ENCODE results near the gene PITPNC1. TPM values are rescaled to one million over a fixed set of nuclear protein-coding genes. Genes with fewer than 3 reads are reported as not detected.
"Not testable (repeated sequence)": the region's sequence is repeated elsewhere in the genome, so short reads cannot be mapped to it uniquely, and the experiment has no call there.

PITPNC1 gene
- total RNA-seq, 4 donors from 2014 or later, result 4.1 to 45.1 (median 8.7) TPM

GRCh38 chr17:67385122-67385988, 8.3 kb downstream of the PITPNC1 start:
- no peaks in the 10 kb centered on the region for H3K36me3 ChIP-seq
- H3K27ac ChIP-seq, result no peak overlapping the region
- H3K27me3 ChIP-seq, result no peaks in the 10 kb centered on the region
- no peak overlapping the region for H3K4me3 ChIP-seq
- H3K9me3 ChIP-seq, result no peaks in the 10 kb centered on the region
- DNase-seq, result no peak
- TF ChIP-seq CTCF (IDR thresholded peaks at IDR 0.05) (no peak), POLR2A (IDR thresholded peaks at IDR 0.05) (no peak)
- intact Hi-C loops (cut with DNase I; ENCODE audit: low total_unique reads), result no loop called here
- no peaks in the 10 kb centered on the region for H3K4me1 ChIP-seq

- intact Hi-C loops (cut with DNase I; ENCODE audit: low total_unique reads), result no loop called here
- Histone ChIP-seq H3K36me3 (no peaks in the 10 kb centered on the region), H3K27ac (no peak overlapping the region)
These were observed 10.0 kb downstream of the PITPNC1 start for GRCh38 chr17:67386965-67387551.

GRCh38 chr17:67388536-67388935, 11.5 kb downstream of the PITPNC1 start:
- H3K4me3 ChIP-seq; H3K36me3 ChIP-seq; H3K4me1 ChIP-seq; H3K27ac ChIP-seq; intact Hi-C loops (cut with DNase I; ENCODE audit: low total_unique reads); DNase-seq; H3K9me3 ChIP-seq; H3K27me3 ChIP-seq: not testable (repeated sequence)

More at GRCh38 chr17:67386965-67387551, 10.0 kb downstream of the PITPNC1 start:
- no peaks in the 10 kb centered on the region for H3K4me1 ChIP-seq
- no peaks in the 10 kb centered on the region for H3K9me3 ChIP-seq
- no peak for DNase-seq
- H3K4me3 ChIP-seq, result no peak overlapping the region
- no peaks in the 10 kb centered on the region for H3K27me3 ChIP-seq
- TF ChIP-seq CTCF (IDR thresholded peaks at IDR 0.05) (peak; percentile 23 to 35 (median 32)), POLR2A (IDR thresholded peaks at IDR 0.05) (no peak)

GRCh38 chr17:67388986-67389385, 11.9 kb downstream of the PITPNC1 start:
- no peak for TF ChIP-seq POLR2A (IDR thresholded peaks at IDR 0.05)
- no peak for TF ChIP-seq CTCF (IDR thresholded peaks at IDR 0.05)
- Histone ChIP-seq H3K4me1 (no peaks in the 10 kb centered on the region), H3K27ac (no peak overlapping the region), H3K9me3 (no peaks in the 10 kb centered on the region), H3K36me3 (no peaks in the 10 kb centered on the region), H3K4me3 (no peak overlapping the region), H3K27me3 (no peaks in the 10 kb centered on the region)
- intact Hi-C loops (cut with DNase I; ENCODE audit: low total_unique reads), result no loop called here
- no peak for DNase-seq

GRCh38 chr17:67390006-67390645, 13.0 kb downstream of the PITPNC1 start:
- intact Hi-C loops (cut with DNase I; ENCODE audit: low total_unique reads), result no loop called here
- H3K4me3 ChIP-seq, result no peak overlapping the region
- no peaks in the 10 kb centered on the region for H3K36me3 ChIP-seq
- no peak for DNase-seq
- peak overlapping the region in 1 of 2 donors; percentile 9 for H3K27ac ChIP-seq
- no peaks in the 10 kb centered on the region for H3K9me3 ChIP-seq
- no peak for TF ChIP-seq POLR2A (IDR thresholded peaks at IDR 0.05)
- no peak for TF ChIP-seq CTCF (IDR thresholded peaks at IDR 0.05)
- H3K4me1 ChIP-seq, result no peaks in the 10 kb centered on the region
- no peaks in the 10 kb centered on the region for H3K27me3 ChIP-seq

Data from uterus (tissue), 4 donors.